CD8-positive, alpha-beta memory T cell (primary cell): ENCODE data around the gene SOX30. TPM values are rescaled to one million over a fixed set of nuclear protein-coding genes. Genes with fewer than 3 reads are reported as not detected.

Experiments
- CTCF ChIA-PET: fragments of 350-600 bp; sonication (Branson Sonifier 250); formaldehyde crosslinking; loops from one replicate; lab custom pipeline; 2021; ENCODE audit warnings: antibody characterized with exemption; lab: Charles Lee
- POLR2A ChIA-PET: fragments of 350-600 bp; sonication (Branson Sonifier 250); formaldehyde crosslinking; loops from one replicate; lab custom pipeline; 2021; ENCODE audit warnings: antibody characterized with exemption; lab: Charles Lee
- DNase-seq, 5 donors: peaks; one replicate each; pipeline versions ENCODE4 v3.0.0 to v3.0.0-alpha.2; 2020 to 2022; ENCODE audit warnings: mixed read lengths in 1 of 5
- H3K27ac ChIP-seq: one replicate; pipeline ENCODE4 v1.7.0; 2013; ENCODE audit warnings: low read depth, mild to moderate bottlenecking, low read length, moderate library complexity
- H3K27me3 ChIP-seq: 2 replicates; pipeline ENCODE4 v1.7.0; 2013; ENCODE audit warnings: low read length, mild to moderate bottlenecking; ENCODE audit not compliant: insufficient read depth, poor library complexity, severe bottlenecking
- H3K36me3 ChIP-seq: 2 replicates; pipeline ENCODE4 v1.7.0; 2013; ENCODE audit warnings: mild to moderate bottlenecking, low read length, moderate library complexity; ENCODE audit not compliant: insufficient read depth
- H3K4me1 ChIP-seq: 2 replicates; pipeline ENCODE4 v1.7.0; 2013; ENCODE audit warnings: mild to moderate bottlenecking, low read length, moderate library complexity; ENCODE audit not compliant: insufficient read depth
- H3K4me3 ChIP-seq: 2 replicates; pipeline ENCODE4 v1.7.0; 2013; ENCODE audit warnings: mild to moderate bottlenecking, low read length
- H3K9me3 ChIP-seq: 2 replicates; pipeline ENCODE4 v1.7.0; 2013; ENCODE audit warnings: mild to moderate bottlenecking, low read length
- H3K27ac Mint-ChIP-seq, 8 donors: one replicate each; pipeline ENCODE4 v1.8.0; 2020 to 2021; ENCODE audit warnings: mixed read lengths in 8 of 8, mild to moderate bottlenecking in 6 of 8, inconsistent platforms in 3 of 8, moderate library complexity in 3 of 8
- H3K27me3 Mint-ChIP-seq, 2 donors: one replicate each; pipeline ENCODE4 v1.8.0; 2020 to 2021; ENCODE audit warnings: mixed read lengths in 2 of 2, mild to moderate bottlenecking in 1 of 2, moderate library complexity in 1 of 2
- H3K36me3 Mint-ChIP-seq, 3 donors: one replicate each; pipeline ENCODE4 v1.8.0; 2020 to 2021; ENCODE audit warnings: mixed read lengths in 3 of 3, inconsistent platforms in 1 of 3, mild to moderate bottlenecking in 1 of 3
- H3K4me1 Mint-ChIP-seq, 3 donors: one replicate each; pipeline ENCODE4 v1.8.0; 2020 to 2021; ENCODE audit warnings: mixed read lengths in 3 of 3, inconsistent platforms in 1 of 3, mild to moderate bottlenecking in 1 of 3
- H3K4me3 Mint-ChIP-seq, 7 donors: one replicate each; pipeline ENCODE4 v1.8.0; 2020 to 2021; ENCODE audit warnings: mixed read lengths in 7 of 7, mild to moderate bottlenecking in 6 of 7, moderate library complexity in 4 of 7, inconsistent platforms in 2 of 7
- H3K9me3 Mint-ChIP-seq, 5 donors: one replicate each; pipeline ENCODE4 v1.8.0; 2020 to 2022; ENCODE audit warnings: mixed read lengths in 5 of 5, mild to moderate bottlenecking in 3 of 5, moderate library complexity in 2 of 5, inconsistent platforms in 1 of 5
- polyA plus RNA-seq: library from polyadenylated mRNA; unstranded; fragments of 300-500 nt; fragmentation: Illumina TruSeq; gene quantifications from one replicate; pipeline ENCODE4 v1.2.3, GENCODE V29; 2021
- total RNA-seq, 2 experiments: library from RNA; stranded (reverse); gene quantifications; one replicate each; pipeline ENCODE4 v1.2.3, GENCODE V29; 2021

Gene SOX30
- total and polyA plus RNA-seq, 3 experiments from 2014 or later: 0.09 to 0.28 (median 0.11) TPM

DNA sequence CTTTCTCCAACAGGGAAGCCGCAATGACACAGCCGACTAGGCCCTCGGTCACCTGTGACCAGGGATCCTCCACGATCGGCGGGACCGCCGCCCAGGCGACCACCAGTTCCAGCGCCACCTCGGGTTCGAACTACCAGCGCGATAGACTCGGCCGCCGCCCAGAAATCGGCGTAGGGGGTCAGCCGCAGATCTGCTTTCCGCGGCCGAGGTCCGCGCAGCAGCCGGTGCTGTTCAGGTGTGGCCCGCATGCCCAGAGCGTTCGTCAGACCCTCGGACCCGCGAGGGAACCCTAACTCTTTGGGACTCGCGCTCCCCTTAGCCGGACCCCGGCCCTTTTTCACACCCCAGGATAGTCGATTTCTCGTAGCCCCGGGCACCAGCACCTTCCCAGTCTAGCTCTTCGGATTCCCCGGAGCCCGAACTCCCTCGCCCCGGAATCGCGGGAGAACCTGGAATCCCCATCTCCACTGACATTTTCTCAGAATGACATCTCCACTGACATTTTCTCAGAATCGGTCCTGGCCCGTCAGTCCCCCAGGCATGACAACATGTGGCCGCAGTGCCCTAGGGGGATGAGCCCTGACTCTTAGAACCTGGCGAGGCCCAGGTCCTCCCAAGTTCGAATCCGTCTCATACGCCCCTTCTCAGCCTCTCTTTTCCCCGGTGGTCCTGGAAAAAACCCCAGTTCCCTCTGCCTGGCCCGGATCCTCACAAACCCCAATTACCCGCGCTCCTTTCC is 19.5 kb upstream of the SOX30 start:
- no peaks in the 10 kb centered on the region for H3K36me3 Mint-ChIP-seq
- ChIA-PET POLR2A (no interaction called here), CTCF (interaction anchor here (1.6 to 3.5 kb wide), 2 partner anchors 8 to 72 kb away, joined by 4 to 17 read pairs; partner anchors contain the start of gene LSM11)
- Histone ChIP-seq H3K4me3 (peak overlapping the region; percentile 47), H3K36me3 (no peaks in the 10 kb centered on the region), H3K9me3 (no peaks in the 10 kb centered on the region), H3K27me3 (no peaks in the 10 kb centered on the region), H3K4me1 (peaks cover 12% of the 10 kb centered on the region), H3K27ac (no peak overlapping the region)
- H3K4me3 Mint-ChIP-seq: peak overlapping the region; percentile 86 to 93 (median 91)
- H3K27me3 Mint-ChIP-seq: peaks cover 27 to 32% of the 10 kb centered on the region in 2 donors
- no peak for DNase-seq
- peaks cover 18 to 27% (median 24%) of the 10 kb centered on the region in 3 donors for H3K4me1 Mint-ChIP-seq
- H3K9me3 Mint-ChIP-seq: no peaks in the 10 kb centered on the region
- peak overlapping the region in 5 of 8 donors; percentile 49 to 89 (median 78) for H3K27ac Mint-ChIP-seq

DNA sequence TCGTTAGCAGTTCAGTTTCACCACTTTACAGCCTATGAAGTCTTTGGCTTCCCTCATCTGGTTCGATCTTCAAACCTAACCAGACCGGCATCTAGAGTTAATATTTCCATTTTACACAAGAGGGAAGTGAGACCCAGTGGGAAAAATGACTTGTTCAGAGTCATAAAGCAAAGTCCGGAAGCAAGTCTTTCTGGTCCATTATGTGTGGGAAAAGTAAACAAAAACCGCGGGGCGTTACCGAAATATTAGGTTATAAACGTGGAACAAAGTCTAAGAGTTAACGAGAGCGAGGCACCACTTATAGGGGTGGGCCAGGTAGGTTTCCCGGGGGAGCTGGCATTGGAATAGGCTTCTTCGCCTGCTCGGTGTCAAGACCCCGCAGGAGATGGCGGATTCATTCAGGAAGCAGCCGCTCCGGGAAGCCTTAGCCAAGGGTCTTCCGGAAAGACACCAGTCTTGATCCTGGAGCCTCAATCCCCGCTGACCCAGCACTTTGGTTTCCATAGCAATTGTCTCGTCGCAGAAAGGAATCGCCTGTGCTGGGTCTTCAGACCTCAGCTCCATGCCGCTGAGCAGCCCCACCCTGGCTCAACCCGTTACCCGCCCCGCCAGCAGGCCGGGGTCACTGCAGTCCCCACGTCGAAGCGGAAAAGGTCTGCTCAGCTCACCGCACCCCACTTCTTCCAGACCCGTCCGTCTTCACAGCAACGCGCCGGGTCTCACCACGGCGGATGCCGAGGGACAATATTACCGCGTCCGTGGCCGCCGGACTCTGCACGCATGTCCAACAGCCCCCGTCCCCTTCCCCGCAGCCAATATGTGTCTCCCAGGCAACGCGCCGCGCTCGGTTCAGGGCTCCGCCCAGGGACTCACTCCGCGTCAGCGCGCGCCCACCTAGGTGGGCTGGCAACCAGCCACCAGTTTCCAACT is 18.7 kb upstream of the SOX30 start, which contains the start of gene C5orf52:
TSS of gene C5orf52 (plus strand) at position 872 of the 930 bp plus-strand sequence. CDS start 82 bp downstream, outside the sequence.
- peaks cover 27 to 32% of the 10 kb centered on the region in 2 donors for H3K27me3 Mint-ChIP-seq
- Histone ChIP-seq H3K36me3 (no peaks in the 10 kb centered on the region), H3K4me3 (peak within 1 kb of the TSS; percentile 47), H3K27me3 (no peaks in the 10 kb centered on the region), H3K27ac (no peak within 1 kb of the TSS), H3K4me1 (peaks cover 12% of the 10 kb centered on the region), H3K9me3 (no peaks in the 10 kb centered on the region)
- peaks cover 18 to 27% (median 24%) of the 10 kb centered on the region in 3 donors for H3K4me1 Mint-ChIP-seq
- ChIA-PET CTCF (interaction anchor here (0.8 to 3.5 kb wide), 4 partner anchors 9 to 73 kb away, joined by 3 to 17 read pairs (median 4); partner anchors contain the start of gene LSM11), POLR2A (no interaction called here)
- DNase-seq: peak in 4 of 5 donors; percentile 3 to 42 (median 12)
- no peaks in the 10 kb centered on the region for H3K9me3 Mint-ChIP-seq
- H3K4me3 Mint-ChIP-seq: peak within 1 kb of the TSS; percentile 86 to 93 (median 91)
- H3K36me3 Mint-ChIP-seq: no peaks in the 10 kb centered on the region
- peak within 1 kb of the TSS in 7 of 8 donors; percentile 15 to 89 (median 78) for H3K27ac Mint-ChIP-seq

DNA sequence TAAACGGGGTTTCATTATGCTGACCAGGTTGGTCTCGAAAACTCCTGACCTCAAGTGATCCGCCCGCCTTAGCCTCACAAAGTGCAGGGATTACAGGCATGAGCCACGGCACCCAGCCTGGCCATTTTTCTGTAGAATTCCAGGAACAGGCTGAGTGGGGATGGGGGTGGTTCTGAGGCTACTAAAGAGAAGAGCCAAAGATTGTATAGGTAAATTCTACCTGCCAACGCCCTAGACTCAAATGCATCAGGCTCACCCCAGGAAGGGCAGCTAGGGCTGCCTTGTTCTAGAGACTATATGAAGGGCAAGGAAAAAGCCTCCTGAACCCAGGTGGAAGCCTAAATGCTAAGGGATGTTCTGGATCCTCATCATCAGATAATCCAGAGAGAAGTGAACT is 17.5 kb upstream of the SOX30 start:
- CTCF ChIA-PET: interaction anchor here (1.1 to 3.5 kb wide), 3 partner anchors 38 to 84 kb away, joined by 3 to 17 read pairs (median 3); partner anchors contain the start of gene LSM11

DNA sequence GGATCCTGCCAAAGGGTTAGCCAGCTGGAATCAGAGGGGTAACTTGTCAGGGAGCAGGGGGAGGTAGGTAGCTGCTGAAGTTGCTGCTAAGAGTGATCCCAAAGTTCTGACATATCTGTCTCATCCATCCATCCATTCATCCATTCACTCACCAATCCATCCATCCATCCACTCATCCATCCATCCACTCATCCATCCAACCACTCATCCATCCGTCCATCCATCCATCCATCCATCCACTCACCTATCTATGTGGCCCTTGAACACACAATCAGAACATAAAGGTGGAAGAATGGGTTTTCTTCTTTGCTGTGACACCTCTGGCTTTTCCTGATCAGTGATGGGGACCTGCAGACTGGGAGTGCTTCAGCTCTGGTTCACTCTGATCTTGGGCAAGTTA is 16.1 kb upstream of the SOX30 start:
- ChIA-PET CTCF (interaction anchor here (0.8 to 3.5 kb wide), 4 partner anchors 40 to 86 kb away, joined by 3 to 17 read pairs (median 4); partner anchors contain the start of gene LSM11), POLR2A (no interaction called here)
- Mint-ChIP-seq H3K4me1 (peaks cover 18 to 27% (median 24%) of the 10 kb centered on the region in 3 donors), H3K9me3 (peaks cover 0 to 7% (median 5%) of the 10 kb centered on the region in 5 donors), H3K36me3 (peaks cover 0 to 4% (median 1%) of the 10 kb centered on the region in 3 donors), H3K4me3 (no peak overlapping the region), H3K27ac (no peak overlapping the region), H3K27me3 (peaks cover 27 to 32% of the 10 kb centered on the region in 2 donors)
- Histone ChIP-seq H3K9me3 (no peaks in the 10 kb centered on the region), H3K4me1 (peaks cover 12% of the 10 kb centered on the region), H3K27ac (no peak overlapping the region), H3K27me3 (no peaks in the 10 kb centered on the region), H3K4me3 (no peak overlapping the region), H3K36me3 (no peaks in the 10 kb centered on the region)
- no peak for DNase-seq

More for the DNA sequence above, 17.5 kb upstream of the SOX30 start:
- Mint-ChIP-seq H3K27me3 (peaks cover 29 to 32% of the 10 kb centered on the region in 2 donors), H3K4me1 (peaks cover 18 to 27% (median 24%) of the 10 kb centered on the region in 3 donors), H3K9me3 (peaks cover 0 to 2% (median under 1%) of the 10 kb centered on the region in 5 donors), H3K36me3 (peaks cover 0 to 1% (median 0%) of the 10 kb centered on the region in 3 donors), H3K4me3 (peak overlapping the region in 4 of 7 donors; percentile 88 to 92 (median 90)), H3K27ac (no peak overlapping the region)
- Histone ChIP-seq H3K4me1 (peaks cover 12% of the 10 kb centered on the region), H3K4me3 (no peak overlapping the region), H3K27ac (no peak overlapping the region), H3K36me3 (no peaks in the 10 kb centered on the region), H3K27me3 (no peaks in the 10 kb centered on the region), H3K9me3 (no peaks in the 10 kb centered on the region)
- POLR2A ChIA-PET: no interaction called here
- no peak for DNase-seq

DNA sequence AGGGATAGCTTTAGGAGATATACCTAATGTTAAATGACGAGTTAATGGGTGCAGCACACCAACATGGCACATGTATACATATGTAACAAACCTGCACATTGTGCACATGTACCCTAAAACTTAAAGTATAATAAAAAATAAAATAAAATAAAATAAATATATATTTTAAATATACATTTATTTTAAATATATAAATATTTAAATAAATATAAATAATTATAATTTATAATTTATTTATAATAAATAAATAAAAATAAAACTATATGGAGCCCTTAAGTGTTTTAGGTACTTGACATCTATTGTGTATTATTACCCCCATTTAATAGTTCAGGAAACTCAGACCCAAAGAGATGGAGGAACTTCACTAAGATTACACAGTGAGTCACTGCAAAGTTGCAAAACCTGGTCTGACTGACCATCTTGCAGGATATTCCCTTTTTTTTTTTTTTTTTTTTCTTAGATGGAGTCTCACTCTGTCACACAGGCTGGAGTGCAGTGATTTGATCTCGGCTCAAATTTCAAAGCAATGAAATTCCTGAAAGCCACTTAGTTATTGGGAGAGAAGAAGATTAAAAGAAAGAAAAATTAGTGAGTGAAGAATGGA is 13.3 kb upstream of the SOX30 start:
- H3K27ac Mint-ChIP-seq: peak overlapping the region in 2 of 8 donors; percentile 2 to 11

DNA sequence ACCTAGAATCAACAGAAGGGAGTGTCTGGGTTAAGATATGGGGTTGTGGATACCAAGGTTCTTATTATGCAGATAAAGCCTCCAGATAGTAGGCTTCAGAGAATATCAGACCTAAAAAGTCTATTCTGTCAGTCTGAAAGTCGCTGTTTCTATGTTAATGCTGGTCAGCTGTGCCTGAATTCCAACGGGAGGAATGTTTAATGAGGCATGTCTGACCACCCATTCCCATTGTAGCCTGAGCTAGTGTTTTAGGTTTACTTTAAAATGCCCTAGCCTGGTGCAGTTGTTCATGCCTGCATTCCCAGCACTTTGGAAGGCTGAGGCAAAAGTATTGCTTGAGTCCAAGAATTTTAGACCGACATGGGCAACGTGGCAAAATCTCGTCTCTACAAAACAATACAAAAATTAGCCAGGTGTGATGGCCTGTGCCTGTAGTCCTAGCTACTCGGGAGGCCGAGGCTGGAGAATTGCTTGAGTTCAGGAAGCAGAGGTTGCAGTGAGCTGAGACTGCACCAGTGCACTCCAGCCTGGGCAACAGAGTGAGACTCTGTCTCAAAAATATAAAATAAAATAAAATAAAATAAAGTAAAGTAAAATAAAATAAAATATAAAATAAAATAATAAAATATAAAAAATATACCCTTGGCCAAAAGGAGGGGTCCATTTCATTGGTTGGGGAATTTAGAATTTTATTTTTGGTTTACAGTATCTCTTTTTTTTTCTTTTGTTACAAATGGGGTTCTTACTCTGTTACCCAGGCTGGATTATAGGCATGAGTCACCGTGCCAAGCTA is 7.8 kb upstream of the SOX30 start:
- Histone ChIP-seq H3K4me3 (no peak overlapping the region), H3K4me1 (no peaks in the 10 kb centered on the region), H3K9me3 (peaks cover 5% of the 10 kb centered on the region), H3K27me3 (no peaks in the 10 kb centered on the region), H3K27ac (no peak overlapping the region), H3K36me3 (no peaks in the 10 kb centered on the region)
- no peak for DNase-seq
- no peak overlapping the region for H3K27ac Mint-ChIP-seq
- no peak overlapping the region for H3K4me3 Mint-ChIP-seq
- no peaks in the 10 kb centered on the region for H3K4me1 Mint-ChIP-seq
- peaks cover 9 to 43% (median 19%) of the 10 kb centered on the region in 3 donors for H3K36me3 Mint-ChIP-seq
- H3K27me3 Mint-ChIP-seq: peaks cover 0 to 2% of the 10 kb centered on the region in 2 donors
- peaks cover 5 to 21% (median 20%) of the 10 kb centered on the region in 5 donors for H3K9me3 Mint-ChIP-seq
- ChIA-PET POLR2A (no interaction called here), CTCF (interaction anchor here (1.7 kb wide), 1 partner anchor 83 kb away, joined by 5 read pairs; no protein-coding TSS in a partner anchor)

More for the DNA sequence above, 13.3 kb upstream of the SOX30 start:
- ChIA-PET CTCF (no interaction called here), POLR2A (no interaction called here)
- H3K9me3 Mint-ChIP-seq: peaks cover 0 to 13% (median 7%) of the 10 kb centered on the region in 5 donors
- Histone ChIP-seq H3K9me3 (no peaks in the 10 kb centered on the region), H3K27ac (no peak overlapping the region), H3K27me3 (no peaks in the 10 kb centered on the region), H3K4me3 (no peak overlapping the region), H3K4me1 (peaks cover 3% of the 10 kb centered on the region), H3K36me3 (no peaks in the 10 kb centered on the region)
- peak overlapping the region in 1 of 7 donors; percentile 31 for H3K4me3 Mint-ChIP-seq
- H3K4me1 Mint-ChIP-seq: peaks cover 6 to 9% (median 8%) of the 10 kb centered on the region in 3 donors
- H3K36me3 Mint-ChIP-seq: peaks cover 0 to 20% (median 4%) of the 10 kb centered on the region in 3 donors
- DNase-seq: no peak
- peaks cover 14 to 17% of the 10 kb centered on the region in 2 donors for H3K27me3 Mint-ChIP-seq
